Naive thymus-derived CD8-positive, alpha-beta T cell (primary cell): ENCODE measurements around the gene AURKAIP1. TPM values are rescaled to one million over a fixed set of nuclear protein-coding genes. Genes with fewer than 3 reads are reported as not detected.
A peak's percentile ranks its signal among the peaks of the same experiment; 100 is the strongest.

ENCODE experiments used
- ATAC-seq, 2 donors: fragments of 150-1000 bp; cut with Tn5 transposase in 1 of 2; sonication (Bioruptor Pico), chemical (Tn5 transposase) in 1 of 2; 1 replicate in 1 of 2; 2 replicates in 1 of 2; pipeline ENCODE4 v1.10.0; 2021; ENCODE audit warnings: mild to moderate bottlenecking in 2 of 2, moderate library complexity in 2 of 2
- POLR2A ChIA-PET: fragments of 350-600 bp; sonication (Branson Sonifier 250); formaldehyde crosslinking; loops from one replicate; lab custom pipeline; 2021; ENCODE audit warnings: antibody characterized with exemption; lab: Charles Lee
- DNase-seq, 10 donors: peaks; one replicate each; pipeline versions ENCODE4 v3.0.0 to v3.0.0-alpha.2; 2020 to 2022
- H3K27ac Mint-ChIP-seq, 10 donors: one replicate each; pipeline ENCODE4 v1.8.0; 2020 to 2022; ENCODE audit warnings: mild to moderate bottlenecking in 10 of 10, mixed read lengths in 10 of 10, moderate library complexity in 4 of 10, inconsistent platforms in 1 of 10
- H3K27me3 Mint-ChIP-seq, 5 donors: one replicate each; pipeline ENCODE4 v1.8.0; 2021 to 2022; ENCODE audit warnings: mixed read lengths in 5 of 5
- H3K36me3 Mint-ChIP-seq, 3 donors: one replicate each; pipeline ENCODE4 v1.8.0; 2020 to 2022; ENCODE audit warnings: mixed read lengths in 3 of 3, mild to moderate bottlenecking in 2 of 3, inconsistent platforms in 1 of 3
- H3K4me1 Mint-ChIP-seq, 4 donors: one replicate each; pipeline ENCODE4 v1.8.0; 2021 to 2022; ENCODE audit warnings: mixed read lengths in 4 of 4
- H3K4me3 Mint-ChIP-seq, 10 donors: one replicate each; pipeline ENCODE4 v1.8.0; 2020 to 2022; ENCODE audit warnings: mild to moderate bottlenecking in 10 of 10, mixed read lengths in 10 of 10, moderate library complexity in 6 of 10, inconsistent platforms in 1 of 10
- H3K9me3 Mint-ChIP-seq, 9 donors: one replicate each; pipeline ENCODE4 v1.8.0; 2020 to 2022; ENCODE audit warnings: mixed read lengths in 9 of 9, mild to moderate bottlenecking in 3 of 9, inconsistent platforms in 1 of 9, moderate library complexity in 1 of 9
- polyA plus RNA-seq, 3 donors: library from polyadenylated mRNA; unstranded; fragments of 300-500 nt; fragmentation: Illumina TruSeq; gene quantifications; one replicate each; pipeline ENCODE4 v1.2.3, GENCODE V29; 2021
- total RNA-seq, 8 experiments: library from RNA in 2 of 8; stranded (reverse) in 2 of 8; gene quantifications; one replicate each; pipeline ENCODE4 v1.2.3 and lab custom pipeline; 2021 to 2026

AURKAIP1 gene
- total and polyA plus RNA-seq, 5 experiments from 2014 or later: 68.0 to 169 (median 146) TPM

GRCh38 chr1:1348420-1349255 lies 26.4 kb downstream of the AURKAIP1 start:
- POLR2A ChIA-PET: interaction anchor here (0.6 to 3.2 kb wide), 13 partner anchors 10 to 267 kb away, joined by 3 to 19 read pairs (median 7); partner anchors contain the start of genes AURKAIP1, CCNL2, CPTP and INTS11
- peak; percentile 29 to 45 for ATAC-seq
- H3K27me3 Mint-ChIP-seq: peaks cover 0 to 9% (median 0%) of the 10 kb centered on the region in 5 donors
- no peak for DNase-seq
- no peaks in the 10 kb centered on the region for H3K9me3 Mint-ChIP-seq
- peak overlapping the region in 9 of 10 donors; percentile 9 to 90 (median 71) for H3K27ac Mint-ChIP-seq
- H3K36me3 Mint-ChIP-seq: no peaks in the 10 kb centered on the region
- peaks cover 18 to 36% (median 30%) of the 10 kb centered on the region in 4 donors for H3K4me1 Mint-ChIP-seq
- H3K4me3 Mint-ChIP-seq: peak overlapping the region; percentile 55 to 88 (median 74)

- ATAC-seq: no peak
- H3K4me1 Mint-ChIP-seq: peaks cover 16 to 30% (median 24%) of the 10 kb centered on the region in 4 donors
- no peaks in the 10 kb centered on the region for H3K9me3 Mint-ChIP-seq
- H3K4me3 Mint-ChIP-seq: peak overlapping the region; percentile 46 to 88 (median 74)
- DNase-seq: no peak
- POLR2A ChIA-PET: interaction anchor here (0.6 to 3.2 kb wide), 15 partner anchors 10 to 267 kb away, joined by 3 to 19 read pairs (median 6); partner anchors contain the start of genes AURKAIP1, CCNL2, CPTP and INTS11
- no peaks in the 10 kb centered on the region for H3K36me3 Mint-ChIP-seq
- peaks cover 0 to 6% (median 0%) of the 10 kb centered on the region in 5 donors for H3K27me3 Mint-ChIP-seq
- H3K27ac Mint-ChIP-seq: peak overlapping the region; percentile 9 to 90 (median 70)
Measured at GRCh38 chr1:1347663-1348419, 27.2 kb downstream of the AURKAIP1 start.

GRCh38 chr1:1347026-1347595 lies 27.9 kb downstream of the AURKAIP1 start:
- Mint-ChIP-seq H3K4me1 (peaks cover 10 to 23% (median 16%) of the 10 kb centered on the region in 4 donors), H3K4me3 (peak overlapping the region; percentile 22 to 82 (median 70)), H3K9me3 (no peaks in the 10 kb centered on the region), H3K27me3 (no peaks in the 10 kb centered on the region), H3K27ac (peak overlapping the region in 7 of 10 donors; percentile 5 to 79 (median 43)), H3K36me3 (no peaks in the 10 kb centered on the region)
- no peak for ATAC-seq
- POLR2A ChIA-PET: interaction anchor here (1.0 to 3.2 kb wide), 10 partner anchors 9 to 73 kb away, joined by 3 to 19 read pairs (median 8); partner anchors contain the start of genes AURKAIP1, CCNL2, MRPL20 and MXRA8
- DNase-seq: no peak

- H3K36me3 Mint-ChIP-seq: no peaks in the 10 kb centered on the region
Measured at GRCh38 chr1:1346501-1346890, 28.5 kb downstream of the AURKAIP1 start.

GRCh38 chr1:1345860-1346500 lies 29.0 kb downstream of the AURKAIP1 start:
- Mint-ChIP-seq H3K4me3 (no peak overlapping the region), H3K27me3 (no peaks in the 10 kb centered on the region), H3K36me3 (no peaks in the 10 kb centered on the region), H3K9me3 (no peaks in the 10 kb centered on the region), H3K27ac (peak overlapping the region in 3 of 10 donors; percentile 25 to 51 (median 47)), H3K4me1 (peaks cover 9 to 19% (median 15%) of the 10 kb centered on the region in 4 donors)
- POLR2A ChIA-PET: interaction anchor here (1.3 to 3.2 kb wide), 2 partner anchors 8 to 26 kb away, joined by 4 to 19 read pairs; no protein-coding TSS in a partner anchor
- no peak for DNase-seq
- ATAC-seq: no peak

More at GRCh38 chr1:1346501-1346890, 28.5 kb downstream of the AURKAIP1 start:
- Mint-ChIP-seq H3K27ac (peak overlapping the region in 1 of 10 donors; percentile 51), H3K4me3 (peak overlapping the region in 3 of 10 donors; percentile 10 to 79 (median 70)), H3K27me3 (no peaks in the 10 kb centered on the region), H3K4me1 (peaks cover 9 to 19% (median 15%) of the 10 kb centered on the region in 4 donors), H3K9me3 (no peaks in the 10 kb centered on the region)
- ATAC-seq (no peak), DNase-seq (no peak)
- POLR2A ChIA-PET: interaction anchor here (1.0 to 3.2 kb wide), 3 partner anchors 9 to 26 kb away, joined by 3 to 19 read pairs (median 4); no protein-coding TSS in a partner anchor

GRCh38 chr1:1345384-1345783 lies 29.6 kb downstream of the AURKAIP1 start:
- Mint-ChIP-seq H3K36me3 (no peaks in the 10 kb centered on the region), H3K27ac (no peak overlapping the region), H3K4me3 (no peak overlapping the region), H3K4me1 (peaks cover 9 to 19% (median 15%) of the 10 kb centered on the region in 4 donors), H3K9me3 (no peaks in the 10 kb centered on the region), H3K27me3 (no peaks in the 10 kb centered on the region)
- POLR2A ChIA-PET: no interaction called here
- ATAC-seq (no peak), DNase-seq (no peak)

GRCh38 chr1:1344655-1345361 lies 30.2 kb downstream of the AURKAIP1 start:
- DNase-seq (no peak), ATAC-seq (no peak)
- Mint-ChIP-seq H3K4me3 (no peak overlapping the region), H3K27me3 (no peaks in the 10 kb centered on the region), H3K4me1 (peaks cover 9 to 19% (median 15%) of the 10 kb centered on the region in 4 donors), H3K27ac (no peak overlapping the region), H3K36me3 (no peaks in the 10 kb centered on the region), H3K9me3 (no peaks in the 10 kb centered on the region)
- POLR2A ChIA-PET: no interaction called here

- no peaks in the 10 kb centered on the region for H3K36me3 Mint-ChIP-seq
- H3K27me3 Mint-ChIP-seq: no peaks in the 10 kb centered on the region
- H3K9me3 Mint-ChIP-seq: no peaks in the 10 kb centered on the region
- no peak overlapping the region for H3K4me3 Mint-ChIP-seq
- peak overlapping the region in 1 of 10 donors; percentile 53 for H3K27ac Mint-ChIP-seq
- POLR2A ChIA-PET: interaction anchor here (0.6 to 1.2 kb wide), 4 partner anchors 12 to 193 kb away, joined by 3 to 4 read pairs (median 4); no protein-coding TSS in a partner anchor
- peaks cover 9 to 19% (median 15%) of the 10 kb centered on the region in 4 donors for H3K4me1 Mint-ChIP-seq
- ATAC-seq: no peak
- DNase-seq: no peak
Measured at GRCh38 chr1:1343811-1344421, 31.1 kb downstream of the AURKAIP1 start.

- ATAC-seq: no peak
- POLR2A ChIA-PET: interaction anchor here (0.5 to 0.9 kb wide), 2 partner anchors 32 to 204 kb away, joined by 3 to 6 read pairs; no protein-coding TSS in a partner anchor
- H3K9me3 Mint-ChIP-seq: no peaks in the 10 kb centered on the region
Measured at GRCh38 chr1:1342584-1343115, 32.4 kb downstream of the AURKAIP1 start.

GRCh38 chr1:1342061-1342562 lies 32.9 kb downstream of the AURKAIP1 start:
- POLR2A ChIA-PET: interaction anchor here (0.5 kb wide), 1 partner anchor 203 kb away, joined by 6 read pairs; no protein-coding TSS in a partner anchor
- H3K27ac Mint-ChIP-seq: no peak overlapping the region
- H3K9me3 Mint-ChIP-seq: no peaks in the 10 kb centered on the region
- peaks cover 5 to 9% (median 7%) of the 10 kb centered on the region in 4 donors for H3K4me1 Mint-ChIP-seq
- no peak overlapping the region for H3K4me3 Mint-ChIP-seq
- no peaks in the 10 kb centered on the region for H3K36me3 Mint-ChIP-seq
- no peaks in the 10 kb centered on the region for H3K27me3 Mint-ChIP-seq
- ATAC-seq (no peak), DNase-seq (no peak)

More at GRCh38 chr1:1342584-1343115, 32.4 kb downstream of the AURKAIP1 start:
- no peak for DNase-seq
- Mint-ChIP-seq H3K27me3 (no peaks in the 10 kb centered on the region), H3K4me3 (no peak overlapping the region), H3K4me1 (peaks cover 9 to 13% (median 11%) of the 10 kb centered on the region in 4 donors), H3K36me3 (no peaks in the 10 kb centered on the region), H3K27ac (peak overlapping the region in 2 of 10 donors; percentile 41 to 53)
